Measurements from ENCODE around the gene RTTN.
"Not testable (repeated sequence)": the region's sequence is repeated elsewhere in the genome, so short reads cannot be mapped to it uniquely, and the experiment has no call there.

RTTN gene, protein sequence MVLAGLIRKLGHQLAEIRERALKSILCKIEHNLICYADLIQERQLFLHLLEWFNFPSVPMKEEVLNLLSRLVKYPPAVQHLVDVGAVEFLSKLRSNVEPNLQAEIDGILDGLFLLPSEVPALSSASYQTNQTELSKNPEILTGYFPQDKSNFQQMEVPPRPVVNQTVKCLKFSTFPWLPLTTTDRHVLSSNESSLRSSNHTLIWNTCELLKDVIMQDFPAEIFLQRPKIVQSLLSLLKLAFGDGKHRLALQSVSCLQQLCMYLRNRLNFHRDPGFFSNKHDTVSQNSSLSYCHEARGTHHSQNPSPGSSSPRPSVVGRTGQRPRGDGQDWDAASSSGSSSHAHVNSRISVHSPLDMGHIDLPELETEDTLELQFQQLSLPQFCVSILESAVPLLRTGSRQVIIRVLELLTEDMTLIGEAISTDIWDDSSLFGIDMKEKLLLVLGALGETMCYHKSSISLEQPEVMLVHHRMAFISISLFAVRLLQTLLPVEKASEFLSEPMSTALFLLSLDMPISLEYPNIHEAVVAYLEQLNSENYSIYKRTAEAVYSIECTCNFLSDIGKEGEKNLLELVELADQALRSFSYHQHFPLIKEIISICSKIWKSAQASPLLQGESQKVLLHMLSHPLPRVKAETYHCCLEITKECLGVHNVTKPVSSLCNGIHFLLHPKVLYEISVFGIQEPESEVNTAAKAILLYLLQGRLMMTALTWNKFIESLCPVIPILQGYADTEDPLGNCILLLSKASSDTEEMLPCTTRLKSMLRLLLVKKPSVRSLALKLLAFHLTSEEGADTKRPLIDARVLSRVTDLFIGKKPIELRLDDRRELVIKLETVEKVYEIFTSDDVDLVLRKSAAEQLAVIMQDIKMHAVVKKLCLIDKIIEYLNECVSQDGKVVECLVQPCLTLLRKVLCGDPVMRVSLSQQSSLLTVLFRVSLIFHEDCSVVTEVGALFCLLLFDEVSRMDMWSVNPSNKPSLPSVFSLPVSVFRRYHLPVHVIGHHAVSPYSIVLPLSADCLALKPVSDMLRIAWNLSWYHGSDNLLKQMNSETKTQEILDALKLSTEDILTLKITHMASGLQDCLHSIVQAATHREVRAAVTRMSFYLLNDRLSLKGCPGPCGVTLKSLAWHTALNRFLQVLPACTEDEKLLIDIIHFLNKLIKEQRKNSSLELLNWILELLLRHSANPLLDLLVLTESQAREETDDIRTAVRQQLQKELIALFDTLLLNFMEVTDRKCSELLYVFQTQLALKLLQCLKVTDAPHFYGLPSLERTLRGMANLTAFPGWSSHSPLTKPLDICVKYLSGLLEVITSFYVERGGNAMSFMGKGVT (N-terminal part only)

DNA sequence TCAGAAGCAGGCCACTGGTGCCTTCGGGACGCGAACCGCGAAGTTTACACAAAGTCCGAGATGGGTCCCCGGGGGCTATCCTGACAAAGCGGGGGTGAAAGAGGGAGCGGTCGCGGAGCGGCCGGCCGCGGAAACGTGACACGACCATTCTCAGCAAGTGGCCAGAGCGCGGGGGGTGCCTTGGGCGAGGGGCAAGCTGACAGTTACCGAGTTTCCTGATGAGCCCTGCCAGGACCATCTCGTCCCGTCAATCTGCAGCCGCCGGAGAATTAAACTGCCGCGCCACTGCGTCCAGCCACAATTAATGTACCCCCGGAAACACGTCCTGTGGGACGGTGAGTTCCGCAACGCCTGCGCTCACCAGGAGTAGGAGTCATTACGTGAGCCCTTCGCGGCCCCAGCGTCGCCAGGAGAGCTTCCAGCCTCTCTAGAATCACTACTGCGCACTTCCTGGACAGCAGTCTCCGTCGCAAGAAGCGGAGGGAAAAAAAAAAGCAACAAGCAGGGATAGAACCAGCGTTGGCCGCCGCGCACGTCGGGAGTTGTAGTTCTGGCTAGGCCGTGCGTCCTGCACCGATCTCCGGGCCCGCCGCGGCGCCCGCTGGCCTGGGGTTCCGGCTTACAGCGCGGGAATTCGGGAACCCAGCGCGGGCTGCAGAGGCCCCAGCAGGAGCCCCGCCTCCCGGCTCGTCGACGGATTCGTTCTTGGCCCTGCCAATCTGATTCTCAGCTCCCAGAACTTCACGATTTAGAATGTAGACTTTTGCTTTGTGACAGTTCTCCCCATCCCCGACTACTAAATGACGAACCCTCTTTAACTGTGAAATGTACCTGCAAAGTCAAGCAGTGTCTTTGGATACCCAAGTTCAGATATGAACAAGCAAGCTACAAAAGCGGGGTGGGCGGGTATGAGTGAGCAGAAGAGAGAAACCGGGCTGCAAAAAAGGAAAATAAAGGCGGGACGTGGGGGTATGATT lies at the start of gene RTTN:
Gene RTTN (minus strand): TSS at position 267 of the 977 bp plus-strand sequence. CDS start 29 bp downstream, at position 238.
- peak; percentile 94 for DNase-seq

DNA sequence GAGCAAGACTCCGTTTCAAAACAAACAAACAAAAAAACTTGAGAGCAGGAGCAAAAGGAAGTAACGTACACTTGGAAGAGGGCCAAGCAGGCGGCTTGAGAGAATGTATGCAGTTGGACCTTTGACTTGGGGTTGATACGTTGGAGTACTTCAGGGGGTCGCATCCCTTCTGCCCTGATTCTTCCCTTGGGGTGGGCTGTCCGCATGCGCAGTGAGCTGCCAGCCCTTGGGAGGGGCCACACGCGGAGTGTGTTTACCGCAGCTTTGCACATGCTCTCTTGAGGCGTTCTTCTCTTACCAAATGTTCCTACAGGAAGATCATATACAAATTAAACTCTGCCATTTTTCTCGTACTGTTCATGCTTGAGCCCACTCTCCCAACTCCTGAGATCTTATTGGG lies 45.3 kb upstream of the RTTN start:
- no peak for DNase-seq

DNA sequence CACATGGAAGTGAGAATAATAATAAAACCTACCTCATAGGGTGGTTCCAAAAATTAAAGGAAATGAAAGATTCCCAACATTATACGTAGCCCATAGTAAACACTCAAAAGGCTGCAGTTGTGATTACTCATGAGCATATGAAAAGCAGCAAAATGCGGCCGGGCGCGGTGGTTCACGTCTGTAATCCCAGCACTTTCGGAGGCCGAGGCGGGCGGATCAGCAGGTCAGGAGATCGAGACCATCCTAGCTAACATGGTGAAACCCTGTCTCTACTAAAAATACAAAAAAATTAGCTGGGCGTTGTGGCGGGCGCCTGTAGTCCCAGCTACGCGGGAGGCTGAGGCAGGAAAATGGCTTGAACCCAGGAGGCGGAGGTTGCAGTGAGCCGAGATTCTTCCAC lies 44.4 kb upstream of the RTTN start:
- DNase-seq, result not testable (repeated sequence)

DNA sequence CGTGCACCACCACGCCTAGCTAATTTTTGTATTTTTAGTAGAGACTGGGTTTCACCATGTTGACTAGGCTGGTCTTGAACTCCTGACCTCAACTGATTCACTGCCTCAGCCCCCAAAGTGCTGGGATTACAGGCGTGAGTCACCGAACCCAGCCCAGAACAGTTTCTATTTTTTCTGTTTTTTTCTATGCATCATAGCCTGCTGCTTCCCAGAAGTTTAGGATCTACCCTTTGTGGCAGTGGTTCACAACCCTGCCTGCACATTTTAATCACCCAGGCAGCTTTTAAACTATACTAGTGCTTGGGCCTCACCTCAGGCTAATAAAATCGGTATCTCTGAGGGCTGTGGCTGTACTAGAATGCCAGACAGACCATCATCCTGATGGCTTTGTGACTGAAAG lies 43.6 kb upstream of the RTTN start:
- no peak for DNase-seq

DNA sequence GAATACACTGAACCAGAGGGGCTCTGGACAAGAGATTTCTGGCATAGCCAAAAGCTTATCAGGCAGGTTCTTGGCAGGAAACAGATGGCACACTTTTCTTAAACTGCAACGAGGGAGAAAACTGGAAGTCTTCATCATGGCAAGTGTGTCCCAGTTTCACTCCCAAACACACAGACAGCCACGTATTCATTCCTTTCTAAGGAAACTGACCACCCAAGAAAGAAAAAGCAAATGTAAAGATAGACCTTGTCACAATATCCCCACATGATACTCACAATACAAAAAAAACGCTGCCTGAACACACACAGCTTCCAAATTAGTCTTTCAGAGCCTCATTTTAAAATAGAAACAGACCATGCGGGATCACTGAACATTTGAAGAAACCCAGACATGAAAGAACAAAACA lies 40.6 kb upstream of the RTTN start:
- no peak for DNase-seq

DNA sequence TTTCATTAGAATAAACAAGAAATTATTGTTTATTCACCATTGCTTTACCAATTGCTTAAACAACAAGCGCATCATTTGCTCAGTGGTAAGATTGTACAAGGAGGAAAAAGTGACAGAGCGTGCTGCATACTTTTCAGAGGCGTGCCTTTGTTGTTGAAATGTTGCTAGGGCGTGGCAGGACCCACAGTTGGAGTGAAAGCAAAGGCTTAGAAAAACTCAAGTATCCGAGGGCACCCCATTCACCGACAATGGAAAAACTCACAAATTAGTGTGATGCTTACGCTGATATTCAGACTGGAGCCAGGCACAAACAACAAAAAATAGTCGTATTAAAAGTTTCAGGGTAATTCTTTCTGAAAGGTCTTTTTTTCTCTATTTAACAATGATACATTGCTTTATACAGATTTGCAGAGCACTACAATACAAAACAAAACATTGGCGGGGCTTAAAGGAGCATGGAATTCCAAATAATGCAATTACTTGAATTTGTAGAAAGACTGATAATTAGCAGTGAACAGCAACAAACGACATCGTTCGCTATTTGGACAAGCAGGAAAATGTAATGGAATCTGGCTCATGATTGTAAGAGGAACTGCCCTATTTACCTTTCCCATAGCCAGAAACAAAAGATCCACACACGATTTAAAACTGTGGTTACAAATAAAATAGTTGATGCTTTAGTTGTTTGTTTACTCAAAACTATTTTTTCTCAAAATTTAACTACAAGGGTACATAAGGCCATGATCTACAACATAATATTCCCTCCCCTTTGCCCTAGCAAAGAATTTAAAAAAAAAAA lies 37.8 kb upstream of the RTTN start:
- DNase-seq, result no peak

DNA sequence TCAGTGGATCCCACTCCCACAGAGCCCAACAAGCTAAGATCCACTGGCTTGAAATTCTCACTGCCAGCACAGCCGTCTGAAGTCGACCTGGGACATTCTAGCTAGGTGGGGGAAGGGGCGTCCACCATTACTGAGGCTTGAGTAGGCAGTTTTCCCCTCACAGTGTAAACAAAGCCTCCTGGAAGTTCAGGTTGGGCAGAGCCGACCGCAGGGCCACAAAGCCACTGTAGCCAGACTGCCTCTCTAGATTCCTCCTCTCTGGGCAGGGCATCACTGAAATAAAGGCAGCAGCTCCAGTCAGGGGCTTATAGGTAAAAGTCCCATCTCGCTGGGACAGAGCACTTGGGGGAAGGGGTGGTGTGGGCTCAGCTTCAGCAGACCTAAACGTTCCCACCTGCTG lies 31.4 kb upstream of the RTTN start:
- DNase-seq, result not testable (repeated sequence)

DNA sequence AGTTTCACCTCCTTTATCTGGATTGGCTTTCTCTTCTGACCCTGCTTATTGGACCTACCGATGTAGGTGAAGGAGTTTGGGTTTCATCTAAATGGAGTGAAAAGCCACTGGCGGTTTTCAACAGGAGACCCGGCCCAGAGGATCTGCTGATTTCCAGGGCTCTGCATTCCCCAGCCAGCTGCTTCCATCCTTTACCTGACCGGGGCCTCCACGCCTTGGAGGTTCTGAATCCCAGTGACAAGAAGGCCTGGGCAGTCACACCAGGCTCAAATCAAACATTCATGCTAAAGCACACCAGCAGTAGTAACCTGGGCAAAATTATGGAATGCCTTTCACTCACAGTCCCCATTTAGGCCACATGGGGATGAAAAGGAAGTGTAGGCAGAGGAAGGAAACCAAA lies 30.0 kb upstream of the RTTN start:
- DNase-seq, result no peak

DNA sequence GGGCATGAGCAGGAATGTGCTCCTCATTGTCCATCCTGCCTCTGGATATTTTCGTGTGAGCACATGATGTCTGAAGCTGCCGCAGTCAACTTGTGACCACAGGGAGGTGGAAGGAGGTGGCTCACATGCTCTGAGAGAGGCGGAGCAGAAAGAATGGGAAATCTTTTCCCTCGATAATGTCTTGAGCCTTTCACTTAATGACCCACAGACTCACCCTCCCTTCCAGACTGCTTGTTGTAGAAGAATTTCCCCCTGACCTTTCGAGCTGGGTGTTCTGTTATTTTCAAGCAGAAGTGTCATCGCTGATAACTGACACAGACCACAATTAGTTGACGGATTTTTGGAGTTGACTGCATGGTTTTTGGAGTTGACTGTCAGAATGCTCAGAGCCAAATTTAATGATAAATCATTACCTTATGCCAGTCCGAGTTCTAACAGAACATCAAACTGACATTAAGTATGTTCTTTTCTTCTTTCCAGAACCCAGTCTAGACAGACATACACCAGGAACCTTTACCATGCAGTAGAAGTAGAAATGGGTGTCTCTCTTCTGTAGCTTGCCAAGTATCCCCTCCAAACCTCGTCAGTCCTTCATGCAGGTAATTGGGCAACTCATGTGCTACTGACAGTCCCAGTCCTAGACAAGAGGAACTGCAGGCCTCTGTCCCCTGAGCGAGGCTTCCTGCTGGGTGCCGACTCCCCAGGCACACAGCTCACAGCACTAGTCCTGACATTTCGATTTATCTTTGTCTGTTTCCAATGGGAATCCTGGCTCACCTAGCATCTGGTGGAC lies 29.4 kb upstream of the RTTN start:
- DNase-seq, result no peak

DNA sequence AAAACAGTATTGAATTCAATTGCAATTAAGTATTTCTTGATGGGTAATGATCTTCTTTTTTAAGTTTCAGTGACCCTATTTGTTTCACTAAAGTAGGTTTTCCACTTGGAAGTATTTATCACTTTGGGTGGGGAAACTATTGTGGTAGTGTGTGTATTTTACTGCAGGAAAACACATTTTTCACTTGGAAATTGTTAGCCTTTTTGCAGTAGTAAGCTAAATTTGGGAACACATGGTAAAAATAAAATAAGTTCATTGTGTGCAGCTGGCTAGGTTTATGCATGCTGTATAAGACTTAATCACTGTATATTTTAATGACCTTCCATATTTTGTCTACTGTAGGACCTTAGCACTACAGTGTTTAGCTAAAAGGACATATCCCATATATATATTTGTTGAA lies 28.5 kb upstream of the RTTN start:
- no peak for DNase-seq

DNA sequence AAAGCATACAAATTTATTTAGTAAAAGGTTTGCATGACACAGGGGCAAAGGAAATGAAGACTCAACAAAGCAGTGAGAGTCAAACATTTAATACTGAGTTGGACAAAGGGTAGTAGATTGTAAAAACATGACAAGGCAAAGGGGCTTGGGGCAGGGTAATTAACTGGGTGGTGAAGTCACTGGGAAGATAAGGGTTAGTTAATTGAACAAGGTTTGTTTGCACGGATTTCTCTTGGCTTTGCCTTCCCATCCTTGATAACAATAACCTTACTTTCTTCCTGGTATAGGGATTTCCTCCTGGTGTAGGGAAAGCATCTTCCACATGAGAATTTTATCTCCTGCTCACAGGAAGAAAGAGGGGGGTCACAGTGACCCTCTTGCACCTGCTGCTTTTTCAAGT lies 26.8 kb upstream of the RTTN start:
- no peak for DNase-seq

DNA sequence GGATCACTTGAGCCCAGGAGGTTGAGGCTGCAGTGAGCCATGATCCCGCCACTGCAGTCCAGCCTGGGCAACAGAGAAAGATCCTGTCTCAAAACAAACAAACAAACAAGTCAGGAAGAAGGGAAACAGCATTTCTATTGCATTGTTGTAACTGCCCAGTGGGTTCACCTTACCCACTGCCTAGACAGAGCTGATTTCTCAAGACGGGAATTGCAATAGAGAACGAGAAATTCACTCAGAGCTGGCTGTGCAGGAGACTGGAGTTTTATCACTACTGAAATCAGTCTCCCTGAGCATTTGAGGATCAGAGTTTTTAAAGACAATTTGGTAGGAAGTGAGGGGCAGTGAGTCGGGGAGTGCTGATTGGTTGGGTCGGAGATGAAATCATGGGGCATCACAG lies 24.2 kb upstream of the RTTN start:
- no peak for DNase-seq

DNA sequence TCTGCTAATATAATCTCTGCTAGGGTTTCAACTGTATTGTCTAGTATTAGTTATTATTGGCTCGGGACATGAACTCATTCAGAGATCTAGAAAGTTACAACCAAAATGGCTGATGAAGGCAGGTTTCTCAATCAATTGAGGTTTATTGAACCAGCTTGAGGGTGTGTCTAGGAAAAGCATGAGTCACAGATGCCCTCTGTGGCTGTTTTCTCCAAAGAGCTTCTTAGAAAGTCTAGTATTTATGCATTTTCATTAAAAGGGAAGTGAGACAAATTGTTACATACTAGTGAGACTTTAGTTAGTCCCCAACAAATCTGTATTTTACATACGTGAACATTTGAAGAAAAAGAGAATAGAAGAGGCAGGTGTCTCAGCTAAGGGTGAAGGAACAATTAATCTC lies 23.0 kb upstream of the RTTN start:
- no peak for DNase-seq

DNA sequence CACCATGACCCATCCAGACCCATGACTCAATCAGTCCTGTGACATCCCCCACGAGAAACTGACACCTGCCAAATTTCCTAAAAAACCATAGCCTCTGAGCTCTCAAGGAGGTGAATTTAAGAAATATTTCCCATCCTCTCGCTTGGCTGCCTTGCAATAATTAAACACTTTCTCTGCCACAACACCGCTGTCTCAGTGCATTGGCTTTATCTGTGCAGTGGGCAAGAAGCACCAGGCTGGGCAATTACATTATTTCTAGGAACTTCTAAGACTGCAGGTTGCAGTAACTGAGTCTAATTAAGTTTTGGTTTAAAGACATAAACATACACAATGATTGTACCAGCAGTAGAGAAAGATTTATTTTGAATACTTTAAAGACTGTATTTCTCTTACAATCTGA lies 22.0 kb upstream of the RTTN start:
- no peak for DNase-seq

DNA sequence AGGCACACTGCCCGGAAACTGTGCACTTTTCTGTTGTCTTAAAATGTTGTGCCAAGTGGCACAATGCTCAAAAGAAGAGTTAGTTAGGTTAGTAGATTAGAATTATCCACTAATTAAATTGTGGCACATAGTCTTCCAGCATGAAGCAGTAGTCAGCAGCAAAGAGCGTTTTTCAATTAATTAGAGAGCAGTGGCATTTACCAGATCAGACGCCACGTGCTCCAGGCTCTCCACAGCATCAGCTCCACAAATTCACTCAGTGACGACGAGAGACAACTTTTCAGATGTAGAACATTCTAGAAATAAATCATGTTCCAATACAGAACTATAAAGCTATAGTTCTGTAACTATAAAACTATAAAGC lies 16.4 kb upstream of the RTTN start:
- DNase-seq, result no peak

DNA sequence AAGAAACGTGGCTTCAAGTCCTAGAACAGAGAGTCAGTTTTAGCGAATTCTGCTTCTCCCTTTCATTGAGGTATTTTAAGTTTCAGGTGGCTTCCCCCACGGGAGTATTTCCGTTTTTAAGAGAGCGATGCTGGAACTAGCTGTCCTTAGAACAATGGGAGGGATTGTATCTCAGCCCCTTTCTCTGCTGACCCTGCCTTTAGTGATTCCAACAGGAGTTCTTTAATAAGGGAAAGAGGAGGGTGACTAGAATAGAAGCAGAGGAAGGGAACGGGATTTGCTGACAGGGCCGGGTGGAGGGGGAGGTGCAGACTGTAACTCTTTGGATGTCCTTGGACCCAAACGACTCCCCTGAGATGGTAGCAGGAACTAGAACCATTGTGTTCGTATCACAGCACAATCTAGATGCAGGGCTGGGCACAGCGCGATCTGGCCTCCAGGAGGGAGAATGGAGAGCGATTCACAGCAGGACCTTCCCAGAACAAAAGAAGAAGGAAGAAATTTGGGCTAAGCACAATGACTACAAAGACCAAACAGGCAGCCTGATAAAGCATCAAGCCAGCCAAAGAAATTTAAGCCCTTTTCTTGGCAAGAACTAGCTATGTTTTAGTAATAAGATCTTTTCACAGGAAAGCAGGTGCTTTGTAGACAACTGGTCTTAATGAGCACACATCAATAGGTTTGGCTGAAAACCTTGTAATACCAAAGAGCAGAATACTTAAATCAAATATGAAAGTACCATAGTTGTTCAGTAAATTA lies 15.8 kb upstream of the RTTN start:
- no peak for DNase-seq

DNA sequence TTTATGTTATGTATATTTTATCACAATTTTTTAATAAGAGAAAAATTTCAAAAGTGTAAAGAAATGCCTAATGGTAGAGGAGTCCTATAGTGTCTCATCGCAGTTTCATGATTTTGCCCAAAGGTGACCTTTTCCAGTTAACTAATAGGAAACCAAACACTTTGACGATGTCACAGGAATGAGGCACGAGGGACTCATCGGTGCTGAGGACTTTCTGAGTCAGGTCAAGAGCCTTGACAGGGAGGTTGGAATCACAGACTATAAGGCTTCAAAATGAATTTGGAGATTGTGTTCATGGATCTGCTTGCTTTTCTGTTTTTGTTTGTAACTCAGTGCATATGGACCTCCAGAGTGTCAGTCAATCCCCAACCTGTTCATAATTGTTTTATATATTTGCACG lies 15.1 kb upstream of the RTTN start:
- no peak for DNase-seq

DNA sequence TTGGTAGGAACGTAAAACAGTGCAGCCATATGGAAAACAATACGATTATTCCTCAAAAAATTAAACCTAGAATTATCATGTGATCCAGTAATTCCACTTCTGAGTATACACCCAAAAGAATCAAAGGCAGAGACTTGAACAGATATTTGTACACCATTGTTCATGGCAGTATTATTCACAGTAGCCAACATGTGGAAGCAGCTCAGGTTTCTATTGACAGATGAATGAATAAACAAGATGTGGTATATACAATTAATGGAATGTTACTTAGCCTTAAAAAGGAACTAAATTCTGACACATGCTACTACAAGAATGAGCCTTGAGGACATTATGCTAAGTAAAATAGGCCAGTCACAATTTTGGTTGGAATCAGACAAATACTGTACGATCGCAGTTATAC lies 14.2 kb upstream of the RTTN start:
- no peak for DNase-seq

DNA sequence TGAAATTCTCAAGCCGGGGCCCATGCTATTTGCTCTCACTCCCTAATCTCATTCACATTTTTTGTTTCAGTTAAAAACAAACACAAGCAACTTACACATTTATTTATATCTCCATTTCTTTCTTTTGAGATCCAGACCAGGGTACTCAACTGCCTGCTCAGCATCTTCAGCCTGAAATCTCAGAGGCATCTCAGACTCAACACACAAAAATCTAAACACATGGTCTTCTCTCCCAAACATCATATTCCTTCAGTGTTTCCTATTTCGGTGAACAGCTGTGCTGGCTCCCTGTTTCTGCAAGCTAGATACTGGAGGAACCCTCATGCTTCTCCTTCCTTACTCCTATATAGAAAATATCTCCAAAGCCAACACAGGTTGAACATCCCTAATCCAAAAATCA lies 11.3 kb upstream of the RTTN start:
- no peak for DNase-seq

DNA sequence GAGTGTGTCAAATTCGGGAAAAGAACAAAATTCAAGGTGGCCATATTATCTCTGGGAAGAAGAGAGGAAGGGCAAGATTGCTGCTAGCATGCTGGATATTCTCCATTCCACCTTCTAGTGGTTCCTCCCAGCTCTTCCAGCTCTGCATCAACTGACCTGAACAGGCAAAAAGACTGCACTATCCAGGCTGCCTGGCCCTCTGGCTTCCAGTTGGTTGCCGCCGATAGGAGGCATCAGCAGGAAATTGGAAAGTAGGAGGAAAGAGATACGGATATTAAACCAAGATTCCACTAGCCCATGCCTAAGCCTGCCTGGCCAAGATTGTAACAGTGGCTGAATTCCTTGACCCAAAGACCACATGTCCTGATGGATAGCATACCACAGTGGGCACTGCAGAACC lies 1.7 kb upstream of the RTTN start:
- DNase-seq, result no peak
